ENCODE measurements around the gene MAP2K7. TPM values are rescaled to one million over a fixed set of nuclear protein-coding genes. Genes with fewer than 3 reads are reported as not detected.

Gene MAP2K7
- total and polyA plus RNA-seq, 5 donors: 23.2 to 32.6 (median 28.4) TPM

DNA sequence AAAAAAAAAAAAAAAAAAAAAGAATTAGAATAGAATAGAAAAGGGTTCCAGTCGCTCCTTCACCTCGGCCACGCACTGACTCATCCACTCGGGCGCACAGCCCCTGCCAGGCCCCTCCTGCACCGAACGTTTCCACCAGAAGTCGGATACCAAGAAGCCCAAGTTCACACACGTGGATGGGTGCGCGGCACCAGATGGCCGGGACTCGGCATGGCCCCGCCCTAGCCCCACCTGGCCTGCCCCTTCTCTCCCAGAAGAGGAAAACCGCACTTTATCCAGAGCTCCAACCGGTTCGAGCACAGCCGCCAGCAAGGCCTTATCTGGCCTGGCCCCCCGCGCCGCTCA lies 35.4 kb upstream of the MAP2K7 start:
- no peak for ATAC-seq
- no peak overlapping the region for H3K4me3 ChIP-seq (ENCODE audit: low read length)
- 12% methylated on average over 21 of the region's 21 CpGs for WGBS
- peaks cover 3% of the 10 kb centered on the region for H3K4me1 ChIP-seq (ENCODE audit: control insufficient read depth, insufficient read depth, low read length)
- intact Hi-C loops (cut with DNase I): no loop called here
- H3K27ac ChIP-seq (ENCODE audit: low read length): no peak overlapping the region
- DNase-seq: peak in 1 of 3 donors; percentile 49
- H3K9me3 ChIP-seq (ENCODE audit: control insufficient read depth, low read length): no peaks in the 10 kb centered on the region
- no peaks in the 10 kb centered on the region for H3K27me3 ChIP-seq (ENCODE audit: control insufficient read depth, insufficient read depth)

DNA sequence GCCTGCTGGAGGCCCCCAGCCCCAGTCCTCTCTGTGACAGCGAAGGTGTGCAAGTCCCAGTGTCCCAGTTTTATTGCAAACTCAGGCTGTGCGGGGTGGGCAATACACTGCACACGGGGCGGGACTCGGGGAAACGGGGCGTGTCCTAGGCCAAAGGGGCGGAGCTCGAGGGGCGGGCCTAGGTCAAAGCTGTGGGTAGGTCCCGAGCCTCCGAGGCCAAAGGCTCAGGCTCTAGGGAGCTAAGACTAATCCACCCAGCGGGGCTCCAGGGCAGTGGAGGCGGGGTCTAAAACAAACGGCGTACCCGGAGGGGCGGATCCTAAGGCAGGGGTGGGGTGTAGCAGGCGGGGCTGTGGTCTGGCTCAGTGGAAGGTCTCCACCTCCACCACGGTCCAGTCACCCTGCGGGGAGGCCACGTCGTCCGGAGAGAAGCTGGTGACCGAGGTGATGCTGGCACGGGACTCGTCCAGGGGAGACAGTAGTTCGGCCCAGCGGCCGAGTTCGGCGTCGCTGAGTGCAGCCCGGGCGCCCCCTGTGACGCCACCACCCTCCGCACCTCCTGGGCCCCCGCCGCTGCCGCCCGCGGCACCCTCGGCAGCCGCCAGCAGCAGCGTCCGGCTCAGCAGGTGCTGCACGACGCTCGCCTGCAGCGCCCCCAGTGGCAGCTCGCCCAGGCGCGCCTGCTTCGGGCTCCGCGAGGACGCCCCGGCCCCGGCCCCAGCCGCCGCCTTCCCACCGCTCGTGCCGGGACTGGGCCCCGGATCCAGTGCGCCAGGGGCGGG lies 34.8 kb upstream of the MAP2K7 start:
- peak; percentile 62 to 66 for ATAC-seq
- Histone ChIP-seq H3K27me3 (ENCODE audit: control insufficient read depth, insufficient read depth) (no peaks in the 10 kb centered on the region), H3K4me1 (ENCODE audit: control insufficient read depth, insufficient read depth, low read length) (peaks cover 3% of the 10 kb centered on the region), H3K27ac (ENCODE audit: low read length) (no peak overlapping the region), H3K9me3 (ENCODE audit: control insufficient read depth, low read length) (no peaks in the 10 kb centered on the region), H3K4me3 (ENCODE audit: low read length) (peak overlapping the region; percentile 29)
- under 1% methylated on average over 67 of the region's 67 CpGs for WGBS
- peak; percentile 70 to 90 (median 88) for DNase-seq
- intact Hi-C loops (cut with DNase I): no loop called here

DNA sequence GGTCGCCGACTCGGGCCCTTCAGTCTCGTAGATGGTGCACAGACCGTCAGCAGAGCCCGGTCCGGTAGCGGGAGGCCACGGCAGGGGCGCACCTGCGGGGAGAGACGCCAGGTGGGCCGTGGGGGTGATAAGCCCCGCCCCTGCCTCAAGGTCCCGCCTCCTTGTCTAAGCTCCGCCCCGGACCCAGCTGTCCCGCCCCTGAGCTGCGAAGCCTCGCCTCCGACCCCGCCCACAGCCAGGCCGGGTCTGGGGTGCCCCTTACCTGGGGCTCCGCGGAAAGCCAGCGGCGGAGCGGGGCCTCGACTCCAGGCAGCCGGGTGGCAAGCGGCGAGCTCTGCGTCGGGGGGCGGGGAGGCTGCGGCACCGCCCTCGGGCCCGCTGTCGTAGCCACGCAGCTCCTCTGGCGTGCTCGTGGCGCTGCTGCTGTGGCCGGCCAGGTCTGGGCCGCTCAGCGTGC lies 34.2 kb upstream of the MAP2K7 start:
- H3K4me3 ChIP-seq (ENCODE audit: low read length): peak overlapping the region; percentile 29
- intact Hi-C loops (cut with DNase I): no loop called here
- no peak overlapping the region for H3K27ac ChIP-seq (ENCODE audit: low read length)
- peaks cover 3% of the 10 kb centered on the region for H3K4me1 ChIP-seq (ENCODE audit: control insufficient read depth, insufficient read depth, low read length)
- ATAC-seq (peak; percentile 45 to 62), DNase-seq (peak in 2 of 3 donors; percentile 48 to 86)
- 3% methylated on average over 47 of the region's 47 CpGs for WGBS
- no peaks in the 10 kb centered on the region for H3K9me3 ChIP-seq (ENCODE audit: control insufficient read depth, low read length)
- no peaks in the 10 kb centered on the region for H3K27me3 ChIP-seq (ENCODE audit: control insufficient read depth, insufficient read depth)

DNA sequence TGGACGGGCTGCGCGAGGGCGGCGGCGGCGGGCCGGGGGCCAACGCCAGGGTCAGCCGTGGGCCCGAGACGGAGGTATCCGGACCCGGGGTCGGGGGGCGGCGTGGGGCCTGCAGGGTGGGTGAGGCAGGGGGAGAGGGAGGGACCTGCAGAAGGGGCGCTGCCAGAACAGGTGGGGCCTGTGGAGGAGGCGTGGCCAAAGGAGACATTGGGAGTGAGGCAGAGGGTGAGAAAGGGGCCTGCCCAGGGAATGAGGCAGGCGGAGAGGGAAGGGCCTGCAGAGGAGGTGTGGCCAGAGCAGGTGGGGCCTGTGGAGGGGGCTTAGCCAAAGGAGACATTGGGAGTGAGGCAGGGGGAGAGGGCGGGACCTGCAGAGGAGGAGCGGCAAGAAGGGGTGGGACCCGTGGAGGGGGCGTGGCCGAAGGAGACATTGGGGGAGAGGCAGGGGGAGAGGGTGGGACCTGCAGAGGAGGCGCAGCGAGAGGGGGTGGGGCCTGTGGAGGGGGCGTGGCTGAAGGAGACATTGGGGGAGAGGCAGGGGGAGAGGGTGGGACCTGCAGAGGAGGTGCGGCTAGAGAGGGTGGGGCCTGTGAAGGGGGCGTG lies 33.7 kb upstream of the MAP2K7 start:
- intact Hi-C loops (cut with DNase I): no loop called here
- Histone ChIP-seq H3K27me3 (ENCODE audit: control insufficient read depth, insufficient read depth) (no peaks in the 10 kb centered on the region), H3K4me1 (ENCODE audit: control insufficient read depth, insufficient read depth, low read length) (peaks cover 3% of the 10 kb centered on the region), H3K27ac (ENCODE audit: low read length) (no peak overlapping the region), H3K9me3 (ENCODE audit: control insufficient read depth, low read length) (no peaks in the 10 kb centered on the region), H3K4me3 (ENCODE audit: low read length) (peak overlapping the region; percentile 29)
- DNase-seq (peak; percentile 61 to 87 (median 82)), ATAC-seq (peak; percentile 1 to 6)
- 23% methylated on average over 30 of the region's 30 CpGs for WGBS

DNA sequence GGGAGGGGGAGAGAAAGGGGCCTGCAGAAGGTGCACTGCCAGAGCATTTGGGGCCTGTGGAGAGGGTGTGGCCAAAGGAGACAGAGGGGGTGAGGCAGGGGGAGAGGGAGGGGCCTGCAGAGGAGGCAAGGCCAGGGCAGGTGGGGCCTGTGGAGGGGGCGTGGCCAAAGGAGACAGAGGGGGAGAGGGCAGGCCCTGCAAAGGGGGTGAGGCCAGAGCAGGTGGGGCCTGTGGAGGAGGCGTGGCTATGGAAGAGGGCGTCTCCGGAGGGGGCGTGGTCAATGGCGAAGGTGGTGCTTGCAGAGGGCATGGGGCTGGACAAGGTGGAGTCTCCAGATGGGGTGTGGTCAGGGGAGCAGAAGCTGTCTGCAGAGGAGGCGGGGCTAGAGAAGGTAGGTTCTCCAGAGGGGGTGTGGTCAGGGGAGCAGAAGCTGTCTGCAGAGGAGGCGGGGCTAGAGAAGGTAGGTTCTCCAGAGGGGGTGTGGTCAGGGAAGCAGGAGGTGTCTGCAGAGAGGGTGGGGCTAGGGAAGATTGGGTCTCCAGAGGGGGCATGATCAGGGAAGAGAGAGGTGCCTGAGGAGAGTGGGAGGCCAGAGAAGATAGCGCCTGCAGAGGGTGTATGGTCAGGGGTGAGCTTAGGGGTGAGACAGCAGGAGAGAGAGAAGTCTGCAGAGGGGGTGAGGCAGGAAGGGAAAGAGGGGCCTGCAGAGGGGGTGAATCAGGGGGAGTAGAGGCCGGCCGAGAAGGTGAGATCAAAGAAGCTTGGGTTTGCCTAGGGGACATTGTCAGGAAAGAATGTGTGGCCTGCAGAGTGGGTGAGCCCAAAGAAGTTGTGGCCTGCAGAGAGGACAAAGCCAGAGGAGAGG lies 32.9 kb upstream of the MAP2K7 start:
- intact Hi-C loops (cut with DNase I): no loop called here
- no peak for ATAC-seq
- 69% methylated on average over 11 of the region's 11 CpGs for WGBS
- Histone ChIP-seq H3K27ac (ENCODE audit: low read length) (no peak overlapping the region), H3K27me3 (ENCODE audit: control insufficient read depth, insufficient read depth) (no peaks in the 10 kb centered on the region), H3K9me3 (ENCODE audit: control insufficient read depth, low read length) (no peaks in the 10 kb centered on the region), H3K4me3 (ENCODE audit: low read length) (no peak overlapping the region), H3K4me1 (ENCODE audit: control insufficient read depth, insufficient read depth, low read length) (peaks cover 3% of the 10 kb centered on the region)
- peak; percentile 45 to 87 (median 78) for DNase-seq

DNA sequence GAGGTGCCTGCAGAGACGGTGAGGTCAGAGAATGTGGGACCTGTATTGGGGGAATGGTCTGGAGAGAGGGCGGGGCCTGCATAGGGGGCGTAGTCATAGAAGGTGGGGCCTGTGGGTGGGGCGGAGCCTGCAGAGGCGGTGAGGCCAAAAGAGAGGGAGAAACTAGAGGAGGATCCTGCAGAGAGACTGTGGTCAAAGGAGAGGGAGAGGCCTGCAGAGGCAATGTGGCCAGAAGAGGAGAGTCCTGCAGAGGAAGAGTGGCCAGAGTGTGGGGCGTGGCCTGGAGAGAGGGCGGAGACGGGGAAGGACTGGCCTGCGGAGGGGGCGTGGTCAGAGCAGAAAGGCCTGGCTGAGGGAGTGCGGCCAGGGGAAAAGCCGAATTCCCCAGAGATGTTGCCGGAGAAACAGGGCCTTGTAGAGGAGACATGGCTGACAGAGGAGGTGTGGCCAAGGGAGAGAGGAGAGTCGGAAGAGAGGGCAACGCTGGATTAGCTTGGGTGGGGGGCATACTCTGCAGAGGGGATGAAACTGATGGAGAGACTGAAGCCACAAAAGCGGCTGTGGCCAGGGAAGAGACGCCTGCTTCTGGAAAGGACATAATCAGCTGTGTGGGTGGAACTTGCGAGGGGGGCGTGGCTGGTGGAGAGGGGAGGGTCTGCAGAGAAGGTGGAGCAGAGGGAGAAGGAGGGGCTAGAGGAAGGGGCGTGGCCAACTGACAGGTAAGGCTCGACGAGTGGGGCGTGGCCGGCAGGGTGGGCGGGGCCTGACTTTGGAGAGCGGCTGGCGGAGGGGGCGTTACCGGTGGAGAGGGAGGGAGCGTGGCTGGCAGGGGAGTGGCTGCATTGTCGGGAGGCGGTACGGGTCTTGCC lies 32.0 kb upstream of the MAP2K7 start:
- Histone ChIP-seq H3K27ac (ENCODE audit: low read length) (no peak overlapping the region), H3K4me1 (ENCODE audit: control insufficient read depth, insufficient read depth, low read length) (peaks cover 3% of the 10 kb centered on the region), H3K4me3 (ENCODE audit: low read length) (no peak overlapping the region), H3K9me3 (ENCODE audit: control insufficient read depth, low read length) (no peaks in the 10 kb centered on the region), H3K27me3 (ENCODE audit: control insufficient read depth, insufficient read depth) (no peaks in the 10 kb centered on the region)
- peak; percentile 88 to 95 (median 92) for DNase-seq
- ATAC-seq: peak; percentile 63 to 66
- intact Hi-C loops (cut with DNase I): no loop called here
- 7% methylated on average over 33 of the region's 33 CpGs for WGBS

DNA sequence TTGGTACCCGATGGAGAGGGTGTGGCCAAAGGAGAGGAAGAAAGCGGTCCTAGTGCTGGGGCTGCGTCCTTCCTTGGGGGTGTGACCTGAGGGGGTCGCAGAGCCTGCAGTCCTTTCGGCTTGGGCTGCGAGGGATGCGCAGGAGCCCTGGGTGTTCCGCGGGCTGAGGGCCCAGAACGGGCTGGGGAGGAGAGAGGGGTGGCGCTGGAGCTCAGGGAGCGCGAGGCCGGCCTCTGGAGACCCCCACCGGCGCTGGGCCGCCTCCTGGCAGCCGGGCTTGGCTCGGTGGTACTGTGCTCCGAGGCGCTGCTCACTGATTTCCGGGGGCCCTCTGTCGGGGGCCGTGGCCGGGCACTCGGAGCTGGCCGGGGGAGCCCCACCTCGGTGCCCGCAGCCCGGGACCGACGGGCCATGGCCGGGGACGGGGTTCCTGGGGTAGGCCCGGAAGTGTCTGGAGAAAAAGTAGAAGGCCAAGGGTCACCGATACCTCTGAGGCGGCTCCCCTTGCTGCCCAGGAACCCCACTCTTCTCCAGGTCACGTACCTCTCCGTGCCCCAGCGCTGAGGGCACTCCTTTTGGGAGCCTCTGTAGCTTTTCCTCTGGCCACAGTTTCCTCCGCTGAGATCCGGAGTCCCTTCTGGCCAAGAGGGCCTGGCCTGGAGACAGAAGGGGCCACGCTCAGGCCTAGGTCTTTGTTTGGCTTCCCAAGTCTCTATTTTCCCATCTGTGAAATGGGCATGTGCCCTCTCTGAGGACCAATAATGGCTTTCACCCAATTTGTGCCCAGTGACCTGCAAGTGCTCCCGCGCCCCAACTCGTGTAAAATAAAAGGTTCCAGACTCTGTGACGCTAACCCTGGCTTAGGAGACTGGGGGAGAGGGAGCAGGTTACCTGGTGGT lies 31.1 kb upstream of the MAP2K7 start:
- peak in 1 of 3 donors; percentile 75 for DNase-seq
- Histone ChIP-seq H3K4me3 (ENCODE audit: low read length) (no peak overlapping the region), H3K27me3 (ENCODE audit: control insufficient read depth, insufficient read depth) (no peaks in the 10 kb centered on the region), H3K9me3 (ENCODE audit: control insufficient read depth, low read length) (no peaks in the 10 kb centered on the region), H3K4me1 (ENCODE audit: control insufficient read depth, insufficient read depth, low read length) (peaks cover 3% of the 10 kb centered on the region), H3K27ac (ENCODE audit: low read length) (no peak overlapping the region)
- intact Hi-C loops (cut with DNase I): no loop called here
- no peak for ATAC-seq
- WGBS: 52% methylated on average over 47 of the region's 47 CpGs

DNA sequence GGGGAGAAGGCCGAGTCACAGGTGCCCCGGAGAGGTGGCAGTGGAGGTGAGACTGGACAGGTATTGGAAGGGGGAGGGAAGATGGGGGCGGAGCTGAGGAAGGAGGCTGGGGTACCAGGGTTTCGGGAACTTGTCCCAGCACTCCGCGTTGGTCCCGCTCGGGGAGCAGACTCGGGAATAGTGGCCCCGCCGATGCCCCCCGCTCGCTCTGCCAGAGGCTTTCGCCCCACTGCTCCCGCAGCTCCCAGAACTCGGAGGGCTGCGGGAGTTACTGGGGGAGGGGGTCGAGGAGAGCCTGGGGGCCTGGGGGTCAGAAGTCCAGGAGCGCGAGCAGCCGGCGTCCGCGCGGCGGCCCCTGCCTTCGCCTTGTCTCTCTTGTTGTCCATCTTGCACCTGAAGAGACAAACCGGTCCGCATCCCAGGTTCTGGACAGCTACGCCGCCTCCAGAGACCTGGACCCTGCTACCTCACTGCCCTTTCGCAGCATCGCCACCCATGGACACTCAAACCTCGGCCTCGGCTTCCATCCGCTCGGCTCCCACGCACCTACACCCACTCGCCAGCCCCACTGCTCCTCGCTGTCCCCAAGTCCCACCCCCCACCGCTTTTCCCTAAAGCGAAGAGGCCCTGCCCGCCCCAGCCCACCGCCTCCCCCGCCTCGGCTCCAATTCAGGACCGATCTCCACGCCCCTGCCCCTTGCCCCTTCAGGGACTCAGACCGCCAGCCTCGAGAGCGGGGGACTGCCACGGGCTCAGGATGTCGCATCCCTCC lies 30.2 kb upstream of the MAP2K7 start:
- H3K4me3 ChIP-seq (ENCODE audit: low read length): peak overlapping the region; percentile 49
- peak in 2 of 3 donors; percentile 46 to 62 for DNase-seq

More for the DNA sequence above, 30.2 kb upstream of the MAP2K7 start:
- intact Hi-C loops (cut with DNase I): no loop called here
- Histone ChIP-seq H3K9me3 (ENCODE audit: control insufficient read depth, low read length) (no peaks in the 10 kb centered on the region), H3K27me3 (ENCODE audit: control insufficient read depth, insufficient read depth) (no peaks in the 10 kb centered on the region), H3K27ac (ENCODE audit: low read length) (no peak overlapping the region), H3K4me1 (ENCODE audit: control insufficient read depth, insufficient read depth, low read length) (peaks cover 3% of the 10 kb centered on the region)
- 13% methylated on average over 53 of the region's 53 CpGs for WGBS
- no peak for ATAC-seq

Data from right cardiac atrium (tissue), 5 donors.